Left renal cortex interstitium (tissue), 4 donors: ENCODE measurements around the gene CYP2W1. TPM values are rescaled to one million over a fixed set of nuclear protein-coding genes. Genes with fewer than 3 reads are reported as not detected.

Experiments used
- DNase-seq, 4 donors: peaks; one replicate each; pipeline ENCODE4 v3.0.0-alpha.2; 2013; ENCODE audit warnings: low read depth in 4 of 4, low spot score in 2 of 4, missing footprints in 1 of 4
- polyA plus RNA-seq, 4 donors: library from polyadenylated mRNA; unstranded; fragments of 120-200 nt; gene quantifications; one replicate each; pipeline ENCODE4 v1.2.1, GENCODE V29; 2013; ENCODE audit not compliant: insufficient read length in 4 of 4

The CYP2W1 gene
- polyA plus RNA-seq, 4 donors: 1.9 to 6.1 (median 2.9) TPM

GRCh38 chr7:978416-979091, 4.4 kb upstream of the CYP2W1 start:
- DNase-seq: no peak

DNA sequence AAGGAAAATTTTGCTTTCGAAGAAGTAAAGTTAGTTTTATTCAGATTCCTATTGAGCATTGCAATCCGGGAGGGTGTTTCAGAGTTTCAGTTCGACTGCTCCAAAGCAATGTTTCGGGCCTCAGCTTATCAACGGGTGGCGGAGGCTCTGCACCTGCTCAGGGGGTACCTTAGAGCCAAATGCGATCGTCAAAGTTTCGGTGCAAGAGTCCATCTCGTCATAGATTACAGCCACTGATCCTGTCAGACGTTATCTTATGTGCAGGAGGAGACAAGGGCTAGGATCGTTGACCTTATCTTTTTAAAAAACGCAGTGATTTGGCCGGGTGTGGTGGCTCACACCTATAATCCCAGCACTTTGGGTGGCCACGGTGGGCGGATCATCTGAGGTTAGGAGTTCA, 3.8 kb upstream of the CYP2W1 start:
- DNase-seq: no peak

GRCh38 chr7:979886-980571, 3.0 kb upstream of the CYP2W1 start:
- DNase-seq: no peak

DNA sequence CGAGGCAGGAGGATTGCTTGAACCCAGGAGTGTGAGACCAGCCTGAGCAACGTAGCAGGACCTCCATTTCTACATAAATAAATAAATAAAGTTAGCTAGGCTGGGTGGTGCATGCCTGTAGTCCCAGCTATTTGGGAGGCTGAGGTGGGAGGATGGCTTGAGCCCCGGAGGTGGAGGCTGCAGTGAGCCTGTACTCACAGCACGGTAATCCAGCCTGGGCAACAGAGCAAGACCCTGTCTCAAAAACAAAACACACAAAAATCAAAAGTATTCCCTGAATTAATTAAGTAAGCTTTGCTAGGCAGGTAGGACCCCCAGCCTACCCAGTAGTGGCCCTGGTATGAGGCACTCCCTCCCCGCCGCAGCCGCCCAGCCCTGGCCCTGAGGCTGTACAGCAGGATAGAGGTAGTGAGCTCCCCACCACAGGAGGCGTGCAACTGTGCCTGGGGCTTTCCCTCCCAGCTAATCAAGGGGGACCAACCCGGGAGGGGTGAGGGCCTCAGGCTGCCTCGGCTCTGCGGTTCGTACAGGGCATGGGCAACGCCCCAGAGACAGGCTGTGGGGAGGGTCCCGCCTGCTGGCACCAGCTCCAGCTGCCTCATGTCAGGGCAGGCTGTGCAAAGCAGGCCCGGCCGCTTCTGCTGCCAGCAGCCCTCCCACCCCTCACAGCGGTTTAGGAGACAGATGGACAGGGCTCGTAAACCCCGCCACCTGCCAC, 1.0 kb upstream of the CYP2W1 start:
- no peak for DNase-seq

GRCh38 chr7:982511-983003, 424 bp upstream of the CYP2W1 start:
- DNase-seq: no peak

- no peak for DNase-seq
Measured at GRCh38 chr7:983616-984071, 663 bp downstream of the CYP2W1 start.

- no peak for DNase-seq
Measured at GRCh38 chr7:984361-985126, 1.6 kb downstream of the CYP2W1 start.

DNA sequence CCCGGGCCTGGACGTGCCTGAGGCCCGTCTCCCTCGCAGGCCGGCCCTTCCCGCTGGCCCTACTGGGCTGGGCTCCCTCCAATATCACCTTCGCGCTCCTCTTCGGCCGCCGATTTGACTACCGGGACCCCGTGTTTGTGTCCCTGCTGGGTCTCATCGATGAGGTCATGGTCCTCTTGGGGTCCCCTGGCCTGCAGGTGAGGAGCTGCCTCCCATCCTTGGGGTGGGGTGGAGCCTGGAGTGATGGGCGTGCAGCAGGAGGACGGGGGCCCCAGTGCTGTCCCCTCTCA, 2.1 kb downstream of the CYP2W1 start:
- DNase-seq: no peak

- no peak for DNase-seq
Measured at GRCh38 chr7:985915-986741, 3.1 kb downstream of the CYP2W1 start.

- no peak for DNase-seq
Measured at GRCh38 chr7:986766-987751, 4.1 kb downstream of the CYP2W1 start.

DNA sequence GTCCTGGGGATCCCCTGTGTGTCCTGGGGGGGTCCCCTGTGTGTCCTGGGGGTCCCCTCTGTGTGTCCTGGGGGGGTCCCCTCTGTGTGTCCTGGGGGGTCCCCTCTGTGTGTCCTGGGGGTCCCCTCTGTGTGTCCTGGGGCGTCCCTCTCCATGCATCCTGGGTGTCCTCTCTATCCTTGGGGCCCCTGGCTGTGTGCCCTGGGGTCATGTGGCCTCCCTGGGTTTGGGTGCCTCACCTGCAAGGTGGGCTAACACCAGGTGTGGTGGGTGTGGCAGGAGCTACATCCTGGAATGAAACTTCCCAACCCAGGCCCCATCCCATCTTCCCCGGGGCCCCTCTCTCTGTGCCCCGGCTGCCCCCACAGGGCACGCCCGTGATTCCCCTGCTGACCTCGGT, 4.9 kb downstream of the CYP2W1 start:
- no peak for DNase-seq

DNA sequence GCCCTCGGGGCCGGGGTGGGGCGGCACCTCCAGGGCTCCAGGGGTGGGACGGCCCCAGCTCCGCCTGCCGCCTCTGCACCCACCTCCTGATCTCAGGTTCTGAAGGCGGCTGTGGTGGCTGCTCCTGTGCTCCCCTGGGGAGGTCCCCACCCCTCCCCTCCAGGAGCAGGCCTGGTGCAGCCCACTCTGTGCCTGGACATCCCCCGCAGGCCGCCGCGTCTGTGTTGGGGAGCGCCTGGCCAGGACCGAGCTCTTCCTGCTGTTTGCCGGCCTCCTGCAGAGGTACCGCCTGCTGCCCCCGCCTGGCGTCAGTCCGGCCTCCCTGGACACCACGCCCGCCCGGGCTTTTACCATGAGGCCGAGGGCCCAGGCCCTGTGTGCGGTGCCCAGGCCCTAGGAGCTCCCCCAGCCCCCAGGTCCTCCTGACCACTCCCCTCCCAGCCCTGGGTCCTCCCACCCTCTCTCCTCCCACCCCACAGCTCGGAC, 5.5 kb downstream of the CYP2W1 start:
- DNase-seq: no peak

DNA sequence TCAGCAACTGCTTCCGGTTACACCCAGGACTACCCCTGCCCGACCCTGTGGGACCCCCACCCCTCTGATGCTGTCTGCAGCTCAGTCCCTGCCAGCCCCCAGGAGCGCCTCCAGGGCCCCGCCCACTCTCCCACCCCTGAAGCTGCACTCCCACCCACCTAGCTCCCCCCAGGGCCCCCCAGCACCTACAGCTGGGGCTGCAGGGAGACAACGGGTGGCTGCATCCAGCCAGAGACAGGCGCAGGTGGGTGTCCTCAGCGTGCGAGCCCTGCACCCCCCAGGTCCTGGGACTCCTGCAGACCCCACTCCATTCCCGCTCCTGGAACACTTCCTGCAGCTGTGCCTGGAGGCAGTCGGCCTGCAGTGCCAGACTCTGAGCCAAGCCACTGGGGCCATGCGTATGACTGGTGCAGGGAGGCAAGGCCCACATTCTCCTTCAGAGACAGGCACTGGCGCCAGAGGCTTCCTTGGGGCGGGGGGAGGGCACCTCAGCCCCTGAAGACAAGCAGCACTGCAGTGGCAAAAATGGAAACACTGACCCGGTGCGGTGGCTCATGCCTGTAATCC, 6.1 kb downstream of the CYP2W1 start:
- no peak for DNase-seq

DNA sequence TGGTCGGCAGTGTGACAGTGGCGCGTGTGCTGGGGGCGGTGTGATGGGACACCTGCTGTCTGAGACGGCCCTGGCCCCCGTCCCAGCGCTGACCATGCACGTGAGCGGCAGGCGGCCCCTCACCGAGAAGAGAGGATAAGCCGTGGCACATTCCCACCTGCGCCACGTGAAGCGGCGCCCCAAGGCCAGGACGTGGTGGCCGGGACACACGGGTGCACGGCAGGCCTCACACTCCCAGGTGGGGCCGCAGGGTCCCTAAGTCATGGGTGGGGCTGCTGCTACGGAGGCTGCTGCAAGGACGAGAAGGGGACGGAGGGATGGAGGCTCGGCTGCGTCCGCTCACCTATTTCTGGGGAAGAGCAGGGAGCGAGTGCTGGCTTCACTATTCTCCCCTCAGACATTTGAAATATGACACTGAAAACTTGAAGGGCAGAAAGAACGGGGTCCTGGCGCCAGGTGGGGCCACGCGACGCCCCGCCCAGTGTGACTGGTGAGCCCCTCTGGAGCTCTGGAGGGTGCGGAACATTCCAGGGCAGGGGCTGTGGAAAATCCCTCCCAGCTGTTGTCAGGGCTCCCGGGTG, 7.5 kb downstream of the CYP2W1 start:
- DNase-seq: no peak

GRCh38 chr7:990933-991728, 8.2 kb downstream of the CYP2W1 start:
- no peak for DNase-seq

- DNase-seq: no peak
Measured at GRCh38 chr7:991729-992656, 9.0 kb downstream of the CYP2W1 start.
